Sciatic nerve (tissue), 2 donors: ENCODE data around the gene LTBP4. TPM values are rescaled to one million over a fixed set of nuclear protein-coding genes. Genes with fewer than 3 reads are reported as not detected.
A peak's percentile ranks its signal among the peaks of the same experiment; 100 is the strongest.
"Not testable (repeated sequence)": the region's sequence is repeated elsewhere in the genome, so short reads cannot be mapped to it uniquely, and the experiment has no call there.

ENCODE experiments used
- ATAC-seq: fragments of 200-7000 bp; cut with Tn5 transposase; one replicate; pipeline ENCODE4 v1.9.1; 2020; ENCODE audit warnings: mild to moderate bottlenecking, moderate library complexity
- DNase-seq: peaks from one replicate; pipeline ENCODE4 v3.0.0-alpha.2; 2020; ENCODE audit warnings: low spot score
- intact Hi-C: fragments of 100-400 bp; cut with DNase I; formaldehyde crosslinking; loops from one replicate; pipeline ENCODE4 v1.14.2; 2022
- total RNA-seq: library from RNA; stranded (reverse); fragmentation: NEBNext Ultra II Directional; extraction: Animal tissue kit (Norgen Biotek cat#: 25700); gene quantifications from one replicate; pipeline ENCODE4 v1.2.1, GENCODE V29; 2021
- donor health status: DM: no; HTN: no; CAD: no.
- donor health status: DM: no; HTN: no; CAD: no.

Gene LTBP4, protein sequence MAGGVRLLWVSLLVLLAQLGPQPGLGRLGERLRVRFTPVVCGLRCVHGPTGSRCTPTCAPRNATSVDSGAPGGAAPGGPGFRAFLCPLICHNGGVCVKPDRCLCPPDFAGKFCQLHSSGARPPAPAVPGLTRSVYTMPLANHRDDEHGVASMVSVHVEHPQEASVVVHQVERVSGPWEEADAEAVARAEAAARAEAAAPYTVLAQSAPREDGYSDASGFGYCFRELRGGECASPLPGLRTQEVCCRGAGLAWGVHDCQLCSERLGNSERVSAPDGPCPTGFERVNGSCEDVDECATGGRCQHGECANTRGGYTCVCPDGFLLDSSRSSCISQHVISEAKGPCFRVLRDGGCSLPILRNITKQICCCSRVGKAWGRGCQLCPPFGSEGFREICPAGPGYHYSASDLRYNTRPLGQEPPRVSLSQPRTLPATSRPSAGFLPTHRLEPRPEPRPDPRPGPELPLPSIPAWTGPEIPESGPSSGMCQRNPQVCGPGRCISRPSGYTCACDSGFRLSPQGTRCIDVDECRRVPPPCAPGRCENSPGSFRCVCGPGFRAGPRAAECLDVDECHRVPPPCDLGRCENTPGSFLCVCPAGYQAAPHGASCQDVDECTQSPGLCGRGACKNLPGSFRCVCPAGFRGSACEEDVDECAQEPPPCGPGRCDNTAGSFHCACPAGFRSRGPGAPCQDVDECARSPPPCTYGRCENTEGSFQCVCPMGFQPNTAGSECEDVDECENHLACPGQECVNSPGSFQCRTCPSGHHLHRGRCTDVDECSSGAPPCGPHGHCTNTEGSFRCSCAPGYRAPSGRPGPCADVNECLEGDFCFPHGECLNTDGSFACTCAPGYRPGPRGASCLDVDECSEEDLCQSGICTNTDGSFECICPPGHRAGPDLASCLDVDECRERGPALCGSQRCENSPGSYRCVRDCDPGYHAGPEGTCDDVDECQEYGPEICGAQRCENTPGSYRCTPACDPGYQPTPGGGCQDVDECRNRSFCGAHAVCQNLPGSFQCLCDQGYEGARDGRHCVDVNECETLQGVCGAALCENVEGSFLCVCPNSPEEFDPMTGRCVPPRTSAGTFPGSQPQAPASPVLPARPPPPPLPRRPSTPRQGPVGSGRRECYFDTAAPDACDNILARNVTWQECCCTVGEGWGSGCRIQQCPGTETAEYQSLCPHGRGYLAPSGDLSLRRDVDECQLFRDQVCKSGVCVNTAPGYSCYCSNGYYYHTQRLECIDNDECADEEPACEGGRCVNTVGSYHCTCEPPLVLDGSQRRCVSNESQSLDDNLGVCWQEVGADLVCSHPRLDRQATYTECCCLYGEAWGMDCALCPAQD (N-terminal part only)
- 1,227 TPM for total RNA-seq

DNA sequence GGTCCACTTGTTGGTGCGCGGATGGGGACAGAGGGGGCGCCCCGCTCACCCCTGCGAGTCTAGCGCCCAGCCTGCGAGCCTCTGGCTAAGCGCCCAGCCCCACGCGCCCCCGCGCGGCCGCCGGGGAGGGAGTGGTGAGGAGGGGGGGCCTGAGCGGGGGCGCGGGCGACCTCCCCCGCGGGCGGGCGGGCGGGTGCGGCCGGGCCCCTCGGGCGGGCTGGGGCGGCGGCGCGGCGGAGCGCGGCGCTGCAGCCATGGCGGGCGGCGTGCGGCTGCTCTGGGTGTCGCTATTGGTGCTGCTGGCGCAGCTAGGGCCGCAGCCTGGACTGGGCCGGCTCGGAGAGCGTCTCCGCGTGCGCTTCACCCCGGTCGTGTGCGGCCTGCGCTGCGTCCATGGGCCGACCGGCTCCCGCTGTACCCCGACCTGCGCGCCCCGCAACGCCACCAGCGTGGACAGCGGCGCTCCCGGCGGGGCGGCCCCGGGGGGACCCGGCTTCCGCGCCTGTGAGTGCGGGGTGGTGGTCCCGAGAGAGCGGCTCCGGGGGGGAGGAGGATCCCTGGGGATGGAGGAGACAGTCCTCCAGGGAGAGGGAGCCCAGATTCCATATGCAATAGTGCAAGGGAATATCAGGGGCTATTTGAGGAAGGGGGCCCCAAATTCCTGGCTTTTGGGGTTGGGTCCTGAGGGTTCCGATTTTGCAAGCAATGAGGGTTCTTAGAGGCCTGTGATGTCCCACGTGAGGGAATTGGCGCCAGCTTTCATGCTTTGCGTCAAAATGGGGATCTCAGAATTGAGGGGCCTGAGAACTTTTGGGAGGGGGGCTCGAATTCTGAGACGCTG is at the start of gene LTBP4:
Gene LTBP4, plus strand, starts transcription at position 236 of the 841 bp plus-strand sequence. Its CDS starts 19 bp downstream, at position 255.
- ATAC-seq (no peak), DNase-seq (peak; percentile 87)

DNA sequence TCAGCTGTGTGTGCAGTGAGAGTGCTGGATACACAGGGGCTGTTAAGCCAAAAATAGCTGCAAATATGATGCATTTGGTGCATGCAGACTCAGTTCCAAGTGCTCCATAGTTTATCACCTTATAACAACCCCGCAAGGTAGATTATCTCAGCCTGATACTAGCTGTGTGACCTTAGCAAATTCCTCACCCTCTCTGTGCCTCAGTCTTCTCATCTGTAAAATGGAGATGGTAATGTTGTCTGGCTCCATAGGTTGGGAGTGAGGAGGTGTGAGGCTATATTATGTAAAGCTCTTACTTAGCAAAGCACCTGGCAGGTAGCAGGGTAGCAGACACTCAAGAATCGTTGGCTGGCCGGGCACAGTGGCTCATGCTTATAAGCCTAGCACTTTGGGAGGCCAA is 48.3 kb upstream of the LTBP4 start:
- intact Hi-C loops = no loop called here
- DNase-seq (no peak), ATAC-seq (no peak)

More for the DNA sequence above, at the start of gene LTBP4:
- intact Hi-C loops = no loop called here

DNA sequence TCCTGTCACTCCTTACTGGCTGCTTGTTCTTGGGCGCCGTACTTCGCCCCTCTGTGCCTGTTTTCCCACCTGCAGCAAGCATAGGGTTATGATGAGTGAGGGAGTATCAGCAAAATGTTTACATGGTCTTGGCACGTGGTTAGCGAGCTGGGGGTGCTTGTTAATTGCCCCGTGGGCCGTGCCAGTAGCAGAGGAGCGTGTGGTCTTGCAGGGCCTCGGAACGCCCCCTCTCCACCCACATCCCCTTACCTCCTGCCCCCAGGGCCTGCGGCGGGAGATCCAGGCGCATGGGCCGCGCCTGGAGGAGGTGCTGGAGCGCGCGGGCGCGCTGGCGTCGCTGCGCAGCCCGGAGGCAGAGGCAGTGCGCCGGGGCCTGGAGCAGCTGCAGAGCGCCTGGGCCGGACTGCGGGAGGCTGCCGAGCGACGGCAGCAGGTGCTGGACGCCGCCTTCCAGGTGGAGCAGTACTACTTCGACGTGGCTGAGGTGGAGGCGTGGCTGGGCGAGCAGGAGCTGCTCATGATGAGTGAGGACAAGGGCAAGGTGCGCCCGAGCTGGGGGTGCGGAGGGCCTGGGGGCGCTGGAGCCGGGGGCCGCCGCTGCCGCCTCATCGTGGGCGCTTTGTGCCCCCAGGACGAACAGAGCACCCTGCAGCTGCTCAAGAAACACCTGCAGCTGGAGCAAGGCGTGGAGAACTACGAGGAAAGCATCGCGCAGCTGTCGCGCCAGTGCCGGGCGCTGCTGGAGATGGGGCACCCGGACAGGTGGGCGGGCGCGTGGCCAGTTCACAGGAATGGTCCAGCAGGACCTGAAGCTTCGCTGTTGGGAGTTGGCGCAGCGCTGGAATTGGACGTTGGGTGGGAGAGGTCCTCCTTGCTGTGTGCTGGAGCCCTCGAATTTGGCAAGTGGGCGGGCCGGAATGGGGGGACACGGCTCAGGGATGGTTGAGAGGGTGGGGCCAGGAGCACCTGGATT is 47.0 kb upstream of the LTBP4 start:
- intact Hi-C loops = no loop called here
- ATAC-seq = no peak

DNA sequence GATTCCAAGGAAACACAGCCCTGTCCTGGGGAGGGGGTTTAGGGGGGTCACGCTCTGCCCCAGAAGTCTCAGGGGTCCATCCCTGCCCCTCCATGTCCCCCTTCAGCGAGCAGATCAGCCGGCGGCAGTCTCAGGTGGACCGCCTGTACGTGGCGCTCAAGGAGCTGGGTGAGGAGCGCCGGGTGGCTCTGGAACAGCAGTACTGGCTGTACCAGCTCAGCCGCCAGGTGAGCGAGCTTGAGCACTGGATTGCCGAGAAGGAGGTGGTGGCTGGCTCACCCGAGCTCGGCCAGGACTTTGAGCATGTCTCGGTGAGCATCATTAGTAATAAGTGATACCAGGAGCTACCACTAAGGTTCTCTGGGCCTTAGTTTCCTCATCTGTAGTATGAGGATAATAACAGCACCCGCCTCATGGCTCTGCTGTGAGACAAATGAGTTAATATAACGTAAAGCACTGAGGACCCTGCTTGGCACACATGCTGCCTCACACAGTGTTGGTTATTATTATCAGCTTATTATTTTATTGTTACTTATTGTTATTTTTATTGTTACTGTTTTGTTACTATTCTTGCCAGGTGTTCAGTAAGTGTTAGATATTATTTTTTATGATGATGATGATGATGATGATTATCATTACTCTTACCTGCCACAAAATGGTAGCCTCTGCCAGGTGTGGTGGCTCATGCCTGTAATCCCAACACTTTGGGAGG is 45.0 kb upstream of the LTBP4 start:
- intact Hi-C loops = no loop called here
- DNase-seq (no peak), ATAC-seq (no peak)

More for the DNA sequence above, 47.0 kb upstream of the LTBP4 start:
- no peak for DNase-seq

DNA sequence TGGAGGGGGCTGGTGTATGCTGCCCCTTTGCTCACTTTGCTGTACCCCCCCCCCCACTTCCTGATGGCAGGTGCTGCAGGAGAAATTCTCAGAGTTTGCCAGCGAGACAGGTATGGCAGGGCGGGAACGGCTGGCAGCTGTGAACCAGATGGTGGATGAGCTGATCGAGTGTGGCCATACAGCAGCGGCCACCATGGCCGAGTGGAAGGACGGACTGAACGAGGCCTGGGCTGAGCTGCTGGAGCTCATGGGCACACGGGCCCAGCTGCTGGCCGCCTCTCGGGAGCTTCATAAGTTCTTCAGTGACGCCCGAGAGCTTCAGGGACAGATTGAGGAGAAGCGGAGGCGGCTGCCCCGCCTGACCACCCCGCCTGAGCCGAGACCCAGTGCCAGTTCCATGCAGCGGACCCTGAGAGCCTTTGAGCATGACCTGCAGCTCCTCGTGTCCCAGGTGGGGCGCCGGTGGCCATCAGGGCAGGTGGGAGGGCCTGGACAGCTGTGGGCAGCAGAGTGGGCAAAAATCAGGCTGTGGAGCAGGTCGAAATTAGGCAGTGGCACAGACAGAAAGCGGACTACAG is 44.1 kb upstream of the LTBP4 start:
- ATAC-seq (no peak), DNase-seq (no peak)
- intact Hi-C loops = no loop called here

DNA sequence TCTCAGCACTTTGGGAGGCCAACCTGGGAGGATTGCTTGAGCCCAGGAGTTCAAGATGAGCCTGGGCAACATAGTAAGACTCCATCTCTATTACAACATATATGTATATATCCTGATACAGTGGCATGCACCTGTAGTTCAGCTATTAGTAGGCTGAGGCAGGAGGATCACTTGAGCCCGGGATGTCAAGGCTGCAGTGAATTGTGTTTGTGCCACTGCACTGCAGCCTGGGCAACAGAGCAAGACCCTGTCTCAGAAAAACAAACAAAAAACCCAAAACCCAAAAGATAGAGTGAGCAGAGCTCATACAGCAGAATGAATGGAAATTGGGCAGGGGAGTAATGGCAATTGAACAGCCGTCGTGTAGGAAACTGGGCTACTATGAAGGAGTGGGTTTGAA is 41.8 kb upstream of the LTBP4 start:
- ATAC-seq (no peak), DNase-seq (no peak)
- intact Hi-C loops = no loop called here

DNA sequence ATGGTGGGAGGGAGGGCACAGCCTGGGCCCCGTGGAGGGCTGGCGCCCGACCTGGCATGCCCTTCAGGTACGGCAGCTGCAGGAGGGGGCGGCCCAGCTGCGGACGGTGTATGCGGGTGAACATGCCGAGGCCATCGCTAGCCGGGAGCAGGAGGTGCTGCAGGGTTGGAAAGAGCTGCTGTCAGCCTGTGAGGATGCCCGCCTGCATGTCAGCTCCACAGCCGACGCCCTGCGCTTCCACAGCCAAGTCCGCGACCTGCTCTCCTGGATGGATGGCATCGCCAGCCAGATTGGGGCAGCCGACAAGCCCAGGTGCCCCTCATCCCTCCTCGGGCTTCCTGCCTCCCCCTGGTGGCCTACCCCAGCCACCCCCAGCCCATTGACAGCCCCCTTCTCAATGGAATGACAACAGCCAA is 41.1 kb upstream of the LTBP4 start:
- no peak for DNase-seq
- ATAC-seq = no peak
- intact Hi-C loops = no loop called here

DNA sequence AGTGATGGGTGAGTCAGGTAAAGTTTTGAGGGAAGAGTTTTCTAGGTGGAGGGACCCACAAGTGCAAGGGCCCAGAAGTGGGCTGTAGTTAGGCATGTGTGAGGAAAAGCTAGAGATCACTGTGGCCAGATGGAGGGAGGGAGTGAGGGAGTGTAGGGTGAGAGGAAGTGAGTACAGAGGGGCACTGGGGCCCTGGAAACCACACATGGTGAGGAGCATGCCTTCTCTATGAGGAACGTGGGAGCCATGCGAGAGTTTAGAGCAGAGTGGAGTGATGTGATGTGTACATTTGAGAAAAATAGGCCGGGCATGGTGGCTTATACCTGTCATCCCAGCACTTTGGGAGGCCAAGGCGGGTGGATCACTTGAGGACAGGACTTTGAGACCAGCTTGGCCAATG is 39.2 kb upstream of the LTBP4 start:
- intact Hi-C loops = no loop called here
- DNase-seq (no peak), ATAC-seq (no peak)

DNA sequence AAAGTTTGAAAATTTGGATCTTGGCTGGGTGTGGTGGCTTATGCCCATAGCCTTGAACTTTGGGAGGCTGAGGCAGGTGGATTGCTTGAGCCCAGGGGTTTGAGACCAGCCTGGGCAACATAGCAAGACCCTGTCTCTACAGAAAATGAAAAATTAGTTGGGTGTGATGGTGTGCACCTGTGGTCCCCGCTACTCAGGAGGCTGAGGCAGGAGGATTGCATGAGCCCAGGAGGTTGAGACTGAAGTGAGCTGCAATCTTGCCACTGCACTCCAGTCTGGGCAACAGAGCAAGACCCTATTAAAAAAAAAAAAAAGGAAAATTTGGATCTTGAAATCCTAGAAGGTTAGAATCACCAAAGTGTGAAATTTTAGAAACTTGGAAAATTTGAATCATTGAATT is 36.6 kb upstream of the LTBP4 start:
- intact Hi-C loops, DNase-seq, ATAC-seq: not testable (repeated sequence)

DNA sequence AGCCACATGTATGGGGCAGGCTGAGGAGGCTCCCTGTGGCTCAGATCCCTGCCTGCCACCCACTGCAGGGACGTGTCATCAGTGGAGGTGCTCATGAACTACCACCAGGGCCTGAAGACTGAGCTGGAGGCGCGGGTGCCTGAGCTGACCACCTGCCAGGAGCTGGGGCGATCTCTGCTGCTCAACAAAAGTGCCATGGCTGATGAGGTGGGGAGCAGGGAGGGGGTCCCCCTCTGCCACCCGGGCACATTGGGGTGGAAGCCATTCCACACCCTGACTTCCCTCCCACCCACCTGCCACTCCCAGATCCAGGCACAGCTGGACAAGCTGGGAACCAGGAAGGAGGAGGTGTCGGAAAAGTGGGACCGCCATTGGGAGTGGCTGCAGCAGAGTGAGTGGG is 35.8 kb upstream of the LTBP4 start:
- ATAC-seq (no peak), DNase-seq (no peak)
- intact Hi-C loops = no loop called here

DNA sequence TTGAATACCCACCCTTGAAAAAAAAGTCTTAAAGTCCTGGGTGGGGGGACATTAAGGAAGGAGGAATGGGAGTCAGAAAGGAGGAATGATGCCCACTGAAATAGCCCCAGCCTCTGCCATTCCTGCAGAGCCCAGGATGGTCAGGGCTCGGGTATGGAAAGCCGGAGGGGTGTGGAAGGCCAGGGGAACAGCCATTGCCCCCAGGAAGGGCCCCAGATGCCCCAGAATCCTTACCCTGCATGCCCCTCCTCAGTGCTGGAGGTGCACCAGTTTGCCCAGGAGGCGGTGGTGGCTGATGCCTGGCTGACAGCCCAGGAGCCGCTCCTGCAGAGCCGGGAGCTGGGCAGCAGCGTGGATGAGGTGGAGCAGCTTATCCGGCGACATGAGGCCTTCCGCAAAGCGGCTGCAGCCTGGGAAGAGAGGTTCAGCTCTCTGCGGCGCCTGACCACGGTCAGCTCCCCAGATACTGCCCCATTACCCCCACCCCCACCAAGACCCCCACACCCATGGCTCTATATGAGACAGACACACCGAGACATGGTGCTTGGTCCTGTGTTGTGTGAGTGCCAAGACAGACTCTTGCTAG is 35.2 kb upstream of the LTBP4 start:
- ATAC-seq (no peak), DNase-seq (no peak)
- intact Hi-C loops = no loop called here

DNA sequence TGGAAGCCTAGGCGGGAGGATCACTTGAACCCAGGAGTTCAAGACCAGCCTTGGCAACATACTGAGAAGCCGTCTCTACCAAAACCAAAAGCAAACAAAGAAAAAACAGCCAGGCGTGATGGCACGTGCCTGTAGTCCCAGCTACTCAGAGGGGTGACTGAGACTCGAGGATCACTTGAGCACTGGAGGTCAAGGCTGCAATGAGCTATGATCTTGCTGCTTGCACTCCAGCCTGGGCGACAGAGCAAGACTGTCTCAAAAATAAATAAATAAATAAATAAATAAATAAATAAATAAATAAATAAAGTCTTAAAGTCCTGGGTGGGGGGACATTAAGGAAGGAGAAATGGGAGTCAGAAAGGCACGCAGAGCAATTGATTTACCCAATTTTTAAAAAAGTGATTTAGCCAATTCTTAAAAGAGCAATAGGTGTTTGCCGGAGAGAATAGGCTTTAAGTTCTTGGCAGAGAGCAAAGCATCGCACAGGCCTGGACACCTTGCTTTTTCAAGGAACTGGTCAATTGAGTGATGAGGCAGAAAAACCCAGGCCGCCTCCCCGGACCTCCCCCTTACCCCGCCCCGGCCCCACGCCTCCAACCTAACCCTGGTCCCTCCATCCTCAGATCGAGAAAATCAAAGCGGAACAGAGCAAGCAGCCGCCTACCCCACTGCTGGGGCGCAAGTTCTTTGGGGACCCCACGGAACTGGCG is 34.0 kb upstream of the LTBP4 start:
- intact Hi-C loops = no loop called here
- no peak for DNase-seq
- no peak for ATAC-seq

DNA sequence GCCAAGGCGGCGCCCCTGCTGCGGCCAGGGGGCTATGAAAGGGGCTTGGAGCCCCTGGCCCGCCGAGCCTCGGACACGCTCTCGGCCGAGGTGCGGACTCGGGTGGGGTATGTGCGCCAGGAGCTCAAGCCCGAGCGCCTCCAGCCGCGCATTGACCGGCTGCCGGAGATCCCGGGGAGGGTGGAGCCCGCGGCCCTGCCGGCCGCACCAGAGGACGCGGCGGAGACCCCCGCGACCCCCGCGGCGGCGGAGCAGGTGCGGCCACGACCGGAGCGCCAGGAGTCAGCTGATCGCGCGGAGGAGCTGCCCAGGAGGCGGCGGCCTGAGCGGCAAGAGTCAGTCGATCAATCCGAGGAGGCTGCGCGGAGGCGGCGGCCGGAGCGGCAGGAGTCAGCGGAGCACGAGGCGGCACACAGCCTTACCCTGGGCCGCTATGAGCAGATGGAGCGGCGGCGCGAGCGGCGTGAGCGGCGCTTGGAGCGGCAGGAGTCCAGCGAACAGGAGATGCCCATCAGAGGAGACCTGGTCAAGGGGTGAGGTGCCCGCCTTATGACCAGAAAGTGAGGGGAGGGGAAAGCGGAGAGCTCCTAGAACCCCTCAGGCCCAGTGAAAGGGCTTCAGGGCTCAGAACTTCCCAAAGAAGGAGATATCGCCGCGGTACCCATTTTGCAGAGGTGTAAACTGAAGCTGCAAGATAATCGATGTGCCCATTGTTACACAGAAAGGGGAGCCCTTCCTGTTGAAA is 33.2 kb upstream of the LTBP4 start:
- ATAC-seq (no peak), DNase-seq (no peak)
- intact Hi-C loops = no loop called here

DNA sequence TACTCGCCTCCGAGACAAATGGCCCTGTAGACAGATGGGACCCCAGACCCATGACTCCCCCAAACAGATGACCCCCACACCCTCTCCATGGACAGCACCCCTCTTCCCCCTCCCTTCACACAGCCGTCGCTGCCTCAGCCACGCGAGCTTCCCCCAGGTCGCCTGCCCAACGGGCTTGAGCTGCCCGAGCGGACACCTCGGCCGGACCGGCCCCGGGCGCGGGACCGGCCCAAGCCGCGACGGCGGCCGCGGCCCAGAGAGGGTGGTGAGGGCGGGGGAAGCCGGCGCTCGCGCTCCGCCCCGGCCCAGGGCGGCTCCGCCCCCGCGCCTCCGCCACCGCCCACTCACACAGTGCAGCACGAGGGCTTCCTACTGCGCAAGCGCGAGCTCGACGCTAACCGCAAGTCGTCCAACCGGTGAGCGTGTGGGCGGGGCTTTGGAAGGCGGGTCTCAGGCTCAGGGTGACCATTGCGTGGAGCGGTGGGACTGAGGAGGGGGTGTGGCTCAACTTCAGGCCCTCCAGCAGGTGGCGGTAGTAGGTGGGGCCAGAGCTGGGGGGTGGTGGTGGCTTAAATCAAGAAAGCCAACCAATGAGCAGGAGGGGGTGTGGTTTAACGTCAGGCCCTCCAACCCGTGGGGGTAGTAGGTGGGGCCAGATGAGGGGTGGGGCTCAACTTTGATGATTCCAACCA is 30.7 kb upstream of the LTBP4 start:
- peak; percentile 100 for DNase-seq
- ATAC-seq = peak; percentile 97
- intact Hi-C loops = no loop called here
